NCI-H2107 treated with DMSO at 0.1 percent for 48 hours (cell line): Measurements from ENCODE around the gene PLSCR5.
A peak's percentile ranks its signal among the peaks of the same experiment; 100 is the strongest.

Source experiments
- DNase-seq: peaks from one replicate; lab custom pipeline; 2025; ENCODE audit not compliant: unreplicated experiment; lab: John Stamatoyannopoulos, UW

The PLSCR5 gene, protein sequence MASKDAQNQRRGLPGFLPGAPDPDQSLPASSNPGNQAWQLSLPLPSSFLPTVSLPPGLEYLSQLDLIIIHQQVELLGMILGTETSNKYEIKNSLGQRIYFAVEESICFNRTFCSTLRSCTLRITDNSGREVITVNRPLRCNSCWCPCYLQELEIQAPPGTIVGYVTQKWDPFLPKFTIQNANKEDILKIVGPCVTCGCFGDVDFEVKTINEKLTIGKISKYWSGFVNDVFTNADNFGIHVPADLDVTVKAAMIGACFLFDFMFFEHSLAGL

DNA sequence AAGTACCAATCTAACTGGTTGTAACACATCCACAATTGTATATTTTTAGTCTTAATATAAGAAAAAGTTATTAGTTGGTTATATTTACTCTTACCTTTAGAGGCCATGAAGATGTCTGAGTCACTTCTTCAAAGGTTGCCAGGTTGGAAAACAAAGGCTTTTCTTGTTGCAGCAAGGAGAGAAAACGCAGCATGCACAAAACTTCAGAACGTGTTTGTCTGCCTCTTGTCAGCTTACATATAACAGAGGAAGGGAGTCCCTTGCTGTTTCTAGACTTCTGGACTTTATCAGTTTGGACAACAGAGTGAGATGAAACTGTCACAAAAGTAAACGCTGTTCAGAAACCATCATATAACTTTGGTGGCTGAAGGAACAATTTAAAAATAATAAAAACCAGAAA lies at the start of gene PLSCR5:
Gene PLSCR5, minus strand, starts transcription at position 241 of the 400 bp plus-strand sequence. Its CDS starts 134 bp downstream, at position 107.
- no peak for DNase-seq

DNA sequence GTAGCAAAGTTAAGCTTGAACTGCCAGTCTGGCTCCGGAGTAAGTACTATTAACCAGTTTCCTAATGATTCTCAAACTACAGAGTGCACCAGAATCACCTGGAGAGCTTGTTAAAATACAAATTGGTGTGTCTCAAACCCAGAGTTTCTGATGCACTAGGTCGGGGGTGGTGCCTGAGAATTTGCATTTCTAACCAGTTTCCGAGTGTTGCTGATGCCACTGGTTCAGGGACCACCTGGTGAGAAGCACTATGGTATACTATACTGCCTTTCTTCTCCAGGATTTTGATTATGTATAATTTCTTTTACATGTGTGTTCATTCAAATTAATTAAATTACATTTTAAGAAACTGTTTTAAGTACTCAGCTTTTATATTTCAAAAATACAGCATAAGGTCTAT lies 48.8 kb upstream of the PLSCR5 start:
- DNase-seq = no peak

DNA sequence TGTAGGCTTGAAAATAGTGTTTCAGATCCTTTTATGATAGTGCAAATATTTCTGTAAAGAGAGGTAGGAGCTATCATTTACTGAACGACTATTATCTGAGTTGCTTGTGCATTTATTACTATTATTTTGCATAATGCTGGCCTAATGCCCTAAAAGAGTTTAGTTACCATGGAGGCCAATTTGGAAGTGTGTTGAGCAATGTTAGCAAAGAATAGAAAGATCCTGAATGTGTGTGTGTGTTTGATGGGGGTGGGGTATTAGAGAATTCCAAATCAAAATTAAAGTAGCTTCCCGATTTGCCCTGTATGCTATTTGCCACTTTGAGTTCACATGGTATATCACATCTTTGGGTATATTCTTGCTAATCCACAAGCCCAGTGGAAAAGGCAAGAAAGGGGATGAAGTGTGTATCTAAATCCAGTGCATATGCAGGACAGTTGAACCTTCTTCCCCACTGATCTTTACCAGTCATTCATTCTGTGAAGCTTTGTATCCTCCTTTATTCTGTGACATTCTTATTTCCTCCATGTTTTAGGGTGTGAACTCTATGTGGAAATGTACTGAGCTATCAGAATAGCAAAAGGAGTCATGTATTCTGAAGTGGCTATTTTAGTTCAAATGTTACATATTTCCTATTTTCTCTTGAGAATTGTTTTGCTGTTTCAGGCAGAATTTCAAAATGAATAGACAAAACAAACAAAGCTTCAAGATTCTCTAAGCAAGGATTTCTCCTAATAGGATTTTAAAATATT lies 45.7 kb upstream of the PLSCR5 start:
- no peak for DNase-seq

DNA sequence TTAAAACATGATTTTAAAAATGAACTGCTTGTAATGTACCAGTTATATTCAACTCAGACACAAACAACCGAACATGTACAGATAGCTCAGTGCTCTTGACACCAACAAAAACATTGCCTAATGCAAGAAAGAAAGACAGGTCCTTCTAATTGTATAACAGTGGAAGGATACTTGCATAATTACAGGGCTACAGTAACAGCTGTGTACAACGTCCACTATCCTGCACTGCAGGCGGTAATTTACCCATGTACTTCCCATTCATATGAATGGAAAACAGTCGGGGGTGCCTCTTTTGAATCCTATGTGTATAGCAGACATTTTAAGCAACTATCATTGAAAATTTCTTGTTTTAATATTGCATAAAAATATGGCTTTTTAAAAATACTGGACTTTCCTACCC lies 41.1 kb upstream of the PLSCR5 start:
- DNase-seq = peak; percentile 51

- peak; percentile 68 for DNase-seq
These were observed 36.1 kb upstream of the PLSCR5 start for GRCh38 chr3:146640955-146641867.

- no peak for DNase-seq
These were observed 35.2 kb upstream of the PLSCR5 start for GRCh38 chr3:146640361-146640760.

DNA sequence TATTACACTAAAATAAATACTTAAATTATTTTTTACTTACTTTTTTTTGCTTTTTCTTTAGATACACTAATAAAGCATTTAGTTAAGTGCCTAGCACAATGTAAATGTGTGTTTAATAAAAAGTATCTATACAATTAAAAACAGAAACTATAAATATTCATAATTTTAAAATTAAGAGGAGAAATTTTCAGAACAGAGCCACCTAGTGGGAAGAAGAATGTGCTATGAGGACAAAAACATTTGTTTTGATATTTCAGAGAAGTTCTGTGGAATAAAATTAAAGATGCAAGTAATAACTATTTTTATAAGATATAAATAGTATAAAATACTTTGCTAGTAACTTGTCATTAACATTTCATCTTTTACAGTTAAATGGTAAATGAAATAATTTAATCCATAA lies 33.6 kb upstream of the PLSCR5 start:
- DNase-seq = no peak

DNA sequence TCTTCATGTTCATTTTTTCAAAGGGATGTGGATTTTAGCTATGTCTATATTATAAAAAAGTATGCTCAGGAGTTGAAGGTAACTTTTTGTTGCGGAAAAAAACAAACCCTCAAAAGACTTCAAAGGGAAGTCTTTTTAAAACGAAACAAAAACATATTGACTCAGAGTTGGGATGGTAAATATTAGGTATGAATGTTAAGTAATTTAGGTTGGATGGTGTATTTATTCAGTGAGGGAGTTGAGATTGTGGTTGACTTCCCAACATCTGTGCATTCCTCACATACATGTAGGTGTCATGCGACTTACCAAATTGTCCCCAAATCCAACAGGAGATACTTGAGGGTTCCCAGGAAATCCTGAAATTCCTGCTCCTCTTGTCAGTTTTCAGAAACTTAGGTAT lies 32.7 kb upstream of the PLSCR5 start:
- no peak for DNase-seq

DNA sequence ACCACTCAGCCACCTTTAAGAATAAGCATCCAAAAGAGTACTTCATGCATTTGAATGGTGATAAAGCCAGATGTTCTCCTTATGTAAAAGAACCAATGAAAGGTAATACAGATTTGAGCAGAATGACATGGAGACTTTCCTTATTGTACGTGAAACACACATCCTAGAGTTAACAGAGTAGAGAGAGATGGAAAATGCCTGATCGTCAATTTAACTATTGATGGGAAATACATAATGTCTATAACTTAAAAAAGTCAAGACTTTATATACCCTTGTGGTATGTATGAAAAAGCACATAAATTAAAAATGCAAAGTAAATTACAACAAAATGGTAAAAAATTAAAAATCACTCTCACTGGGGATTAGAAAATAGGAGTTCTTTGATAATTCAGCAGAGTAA lies 31.7 kb upstream of the PLSCR5 start:
- DNase-seq = no peak

DNA sequence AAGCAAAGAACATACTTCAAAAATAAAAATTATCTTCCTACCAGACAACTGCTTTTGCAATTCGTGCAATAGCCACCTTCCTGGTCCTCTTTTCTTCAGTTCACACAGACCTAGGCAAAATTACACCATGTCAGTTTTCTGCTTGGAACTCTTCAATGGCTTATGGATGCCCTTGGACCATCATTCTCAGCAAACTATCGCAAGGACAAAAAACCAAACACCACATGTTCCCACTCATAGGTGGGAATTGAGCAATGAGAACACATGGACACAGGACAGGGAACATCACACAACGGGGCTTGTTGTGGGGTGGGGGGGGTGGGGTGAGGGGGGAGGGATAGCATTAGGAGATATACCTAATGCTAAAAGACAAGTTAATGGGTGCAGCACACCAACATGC lies 29.2 kb upstream of the PLSCR5 start:
- no peak for DNase-seq

- no peak for DNase-seq
These were observed 23.5 kb upstream of the PLSCR5 start for GRCh38 chr3:146628671-146629070.

DNA sequence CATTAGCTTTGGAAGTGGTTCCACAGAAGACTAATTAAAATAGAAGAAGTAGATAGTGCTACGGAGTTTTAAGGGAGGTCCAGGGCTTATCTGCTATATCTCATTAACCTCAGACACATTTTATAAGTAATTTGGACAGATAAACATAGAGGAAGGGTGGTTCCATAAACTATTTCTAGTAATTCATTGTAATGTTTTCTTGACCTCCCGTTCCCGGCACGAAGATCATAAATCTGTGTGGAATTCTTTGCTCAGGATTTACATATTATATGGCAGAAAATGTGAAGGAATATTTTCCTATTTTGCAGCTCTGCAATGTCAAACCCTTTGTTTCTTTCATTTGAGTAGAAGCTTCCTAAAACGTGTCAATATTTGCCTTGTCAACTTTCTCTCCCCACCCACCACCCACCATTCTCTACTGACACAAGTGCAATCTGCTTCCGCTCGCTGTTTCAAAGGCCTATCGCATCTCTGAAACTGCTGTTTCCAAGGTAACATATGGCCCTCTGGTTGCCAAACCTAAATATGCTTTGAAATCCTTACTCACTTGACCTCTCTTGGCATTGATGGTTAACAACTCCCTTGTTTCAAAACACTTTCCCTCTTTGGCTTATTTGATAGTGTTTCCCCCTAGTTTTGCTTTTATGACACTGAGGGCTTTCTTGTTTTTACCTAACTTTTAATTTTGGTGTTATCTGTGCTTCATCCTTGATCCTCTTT lies 21.4 kb upstream of the PLSCR5 start:
- DNase-seq = no peak

DNA sequence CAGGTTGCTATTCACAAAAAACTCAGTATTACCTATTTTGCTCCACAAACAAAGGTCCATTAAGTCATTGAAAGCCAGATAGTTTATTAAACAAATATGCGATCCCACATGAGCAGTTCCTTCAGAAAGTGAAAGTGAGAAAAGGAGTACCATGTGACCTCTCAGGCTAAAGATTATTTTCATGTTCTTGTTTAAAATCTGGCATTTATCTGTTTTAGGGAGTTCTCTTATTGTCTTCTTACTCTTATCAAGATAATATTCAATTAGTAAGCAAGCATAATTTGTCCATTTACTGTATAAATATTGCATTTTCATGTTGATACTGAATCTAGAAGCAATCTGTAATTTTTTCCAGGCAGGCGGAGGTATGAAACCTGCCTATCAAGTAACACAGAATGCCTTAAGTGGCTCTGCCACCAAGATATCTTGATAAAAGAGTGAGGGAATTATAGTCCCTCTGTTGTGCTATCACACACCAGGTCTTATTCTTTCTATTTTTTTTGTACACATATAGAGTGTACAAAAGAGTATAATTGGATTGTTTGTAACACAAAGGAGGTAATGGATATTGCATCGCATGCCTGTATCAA lies 20.1 kb upstream of the PLSCR5 start:
- DNase-seq = peak; percentile 78

DNA sequence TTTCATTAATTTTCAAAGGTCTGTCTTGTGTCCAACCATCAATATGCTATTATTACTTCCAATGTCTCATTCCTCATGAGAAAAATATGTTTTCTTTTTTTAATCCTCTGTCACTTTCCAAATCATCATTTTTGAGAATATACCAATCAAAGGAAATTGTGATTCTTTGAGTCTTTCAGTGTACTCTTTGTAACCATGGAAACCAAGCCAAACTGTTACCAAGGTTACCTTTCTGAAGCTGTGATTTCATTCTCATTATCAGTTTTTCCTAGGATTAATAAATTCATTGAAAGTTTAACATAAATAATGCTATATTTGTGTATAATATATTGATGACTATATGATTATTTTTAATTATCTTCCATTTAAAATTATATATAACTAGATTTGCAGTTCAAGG lies 16.6 kb upstream of the PLSCR5 start:
- DNase-seq = no peak

DNA sequence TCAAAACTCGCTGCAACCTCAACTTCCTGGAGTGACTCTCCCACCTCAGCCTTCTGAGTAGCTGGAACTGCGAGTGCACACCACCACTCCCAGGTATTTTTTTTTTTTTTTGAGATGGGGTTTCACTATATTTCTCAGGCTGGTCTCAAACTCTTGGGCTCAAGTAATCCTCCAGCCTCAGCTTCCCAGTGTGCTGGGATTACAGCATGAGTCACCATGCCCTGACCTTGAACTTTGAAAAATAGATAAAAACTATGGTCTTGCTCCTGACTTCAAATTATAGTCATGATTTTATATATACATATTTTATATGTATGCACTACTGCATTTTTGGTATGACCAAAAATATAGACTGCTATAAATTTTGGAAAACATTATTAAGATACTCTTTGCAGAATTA lies 6.9 kb upstream of the PLSCR5 start:
- DNase-seq = no peak

- no peak for DNase-seq
These were observed 6.0 kb upstream of the PLSCR5 start for GRCh38 chr3:146611096-146611495.

DNA sequence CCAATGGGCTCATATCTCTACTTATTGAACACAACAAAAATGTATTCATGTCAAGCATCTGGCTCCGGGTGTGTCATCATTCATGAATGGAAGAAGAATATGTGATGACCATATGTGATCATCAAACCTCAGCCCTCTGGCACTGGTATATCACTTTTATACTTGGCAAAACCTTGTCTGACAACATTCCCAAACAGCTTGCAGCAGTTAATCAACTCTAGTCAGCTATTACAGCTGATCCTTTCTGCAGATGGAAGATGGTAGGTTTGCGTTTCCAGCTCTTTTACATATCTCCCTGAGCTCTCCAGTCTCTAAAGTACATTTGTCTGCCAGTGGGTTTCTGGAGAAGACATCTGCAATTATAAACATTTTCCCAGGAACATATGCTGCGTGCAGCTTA lies 6.6 kb downstream of the PLSCR5 start:
- no peak for DNase-seq

DNA sequence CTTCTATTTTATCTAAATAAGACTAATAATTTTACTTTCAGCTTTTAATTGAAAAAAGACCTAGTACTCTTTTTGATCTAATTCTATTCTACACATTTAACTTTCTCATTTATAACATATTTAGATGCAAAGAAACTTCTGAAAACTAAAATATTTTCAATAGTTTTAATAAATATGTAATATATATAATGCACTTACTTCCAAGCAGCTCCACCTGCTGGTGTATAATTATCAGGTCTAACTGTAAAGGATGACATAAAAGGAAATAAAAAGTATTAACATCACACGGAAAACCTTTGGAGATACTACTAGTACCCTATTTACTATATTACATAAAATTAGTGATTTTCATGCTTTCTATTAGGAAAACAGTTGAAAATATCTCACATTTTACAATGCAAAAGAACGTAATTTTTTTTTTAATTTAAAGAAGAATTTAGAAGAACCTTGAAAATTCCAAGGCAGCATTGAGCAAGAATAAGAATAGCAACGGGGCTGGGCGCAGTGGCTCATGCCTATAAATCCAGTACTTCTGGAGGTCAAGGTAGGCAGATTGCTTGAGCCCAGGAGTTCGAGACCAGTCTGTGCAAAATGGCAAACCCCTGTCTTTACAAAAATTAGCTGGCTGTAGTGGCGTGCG lies 10.2 kb downstream of the PLSCR5 start:
- DNase-seq = no peak

DNA sequence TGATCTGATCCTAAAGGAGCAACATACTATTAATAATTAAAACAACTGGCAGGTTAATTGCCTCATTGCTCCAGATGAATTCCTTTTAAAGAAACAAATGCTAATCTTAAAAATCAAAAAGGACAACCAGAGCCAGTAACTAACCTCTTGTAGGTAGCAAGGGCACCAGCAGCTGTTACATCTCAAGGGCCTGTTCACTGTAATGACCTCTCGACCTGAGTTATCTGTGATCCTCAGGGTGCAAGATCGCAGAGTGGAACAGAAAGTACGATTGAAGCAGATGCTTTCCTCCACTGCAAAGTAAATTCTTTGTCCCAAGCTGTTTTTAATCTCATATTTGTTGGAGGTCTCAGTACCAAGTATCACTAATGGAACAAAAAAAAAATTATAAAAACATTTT lies 11.4 kb downstream of the PLSCR5 start:
- DNase-seq = no peak

DNA sequence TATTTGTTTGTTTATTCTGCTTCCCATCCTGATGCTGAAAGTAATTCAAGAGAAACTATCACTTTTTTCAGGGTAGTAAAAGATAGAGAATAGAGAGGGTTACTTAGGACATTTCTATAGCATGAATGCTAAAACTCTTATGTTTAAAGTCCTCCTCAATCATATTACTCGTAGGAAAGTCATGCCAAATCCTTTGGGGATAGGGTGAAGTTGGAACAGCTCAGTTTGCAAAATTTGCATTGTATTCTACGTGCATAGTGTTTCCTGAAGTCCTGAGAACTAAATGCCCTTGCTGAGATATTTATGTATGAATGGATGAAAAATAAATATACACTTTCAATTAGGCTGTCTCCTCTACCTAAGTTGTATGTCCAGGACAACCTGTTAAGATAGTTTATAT lies 14.6 kb downstream of the PLSCR5 start:
- peak; percentile 24 for DNase-seq
